HG03571 (cell line): ENCODE results near the gene KCNB1.

ENCODE experiments used
- ATAC-seq: cut with Tn5 transposase; IDR thresholded peaks from one replicate; pipeline ENCODE4 v1.9.1; 2021; ENCODE audit not compliant: unreplicated experiment

KCNB1 gene

GRCh38 chr20:49482621-49483017 lies at the start of gene KCNB1:
KCNB1 (minus strand) TSS chr20:49482668; CDS start chr20:49482480, 188 bp downstream.
- ATAC-seq: no peak

DNA sequence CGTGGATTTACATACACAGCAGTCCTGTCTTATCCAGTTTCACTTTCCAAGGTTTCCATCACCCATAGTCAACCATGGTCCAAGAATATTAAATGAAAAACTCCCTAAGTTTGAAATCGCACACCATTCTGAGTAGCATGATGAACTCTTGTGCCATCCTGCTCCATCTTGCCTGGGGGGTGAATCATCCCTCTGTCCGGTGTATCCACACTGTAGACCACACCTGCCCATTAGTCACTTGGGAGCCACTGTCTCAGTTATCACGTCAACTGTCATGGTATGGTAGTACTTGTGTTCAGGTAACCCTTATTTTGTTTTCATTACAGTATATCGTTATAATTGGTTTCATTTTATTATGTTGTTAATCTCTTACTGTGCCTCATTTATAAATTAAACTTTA lies 47.0 kb upstream of the KCNB1 start:
- no peak for ATAC-seq

GRCh38 chr20:49526568-49526967 lies 44.1 kb upstream of the KCNB1 start:
- ATAC-seq: no peak

- no peak for ATAC-seq
Measured at GRCh38 chr20:49526056-49526455, 43.6 kb upstream of the KCNB1 start.

- no peak for ATAC-seq
Measured at GRCh38 chr20:49523767-49524360, 41.4 kb upstream of the KCNB1 start.

- no peak for ATAC-seq
Measured at GRCh38 chr20:49521356-49521755, 38.9 kb upstream of the KCNB1 start.

GRCh38 chr20:49519777-49520359 lies 37.4 kb upstream of the KCNB1 start:
- ATAC-seq: no peak

GRCh38 chr20:49519212-49519712 lies 36.8 kb upstream of the KCNB1 start:
- ATAC-seq: no peak

- no peak for ATAC-seq
Measured at GRCh38 chr20:49518576-49518975, 36.1 kb upstream of the KCNB1 start.

GRCh38 chr20:49517805-49518100 lies 35.3 kb upstream of the KCNB1 start:
- ATAC-seq: no peak

DNA sequence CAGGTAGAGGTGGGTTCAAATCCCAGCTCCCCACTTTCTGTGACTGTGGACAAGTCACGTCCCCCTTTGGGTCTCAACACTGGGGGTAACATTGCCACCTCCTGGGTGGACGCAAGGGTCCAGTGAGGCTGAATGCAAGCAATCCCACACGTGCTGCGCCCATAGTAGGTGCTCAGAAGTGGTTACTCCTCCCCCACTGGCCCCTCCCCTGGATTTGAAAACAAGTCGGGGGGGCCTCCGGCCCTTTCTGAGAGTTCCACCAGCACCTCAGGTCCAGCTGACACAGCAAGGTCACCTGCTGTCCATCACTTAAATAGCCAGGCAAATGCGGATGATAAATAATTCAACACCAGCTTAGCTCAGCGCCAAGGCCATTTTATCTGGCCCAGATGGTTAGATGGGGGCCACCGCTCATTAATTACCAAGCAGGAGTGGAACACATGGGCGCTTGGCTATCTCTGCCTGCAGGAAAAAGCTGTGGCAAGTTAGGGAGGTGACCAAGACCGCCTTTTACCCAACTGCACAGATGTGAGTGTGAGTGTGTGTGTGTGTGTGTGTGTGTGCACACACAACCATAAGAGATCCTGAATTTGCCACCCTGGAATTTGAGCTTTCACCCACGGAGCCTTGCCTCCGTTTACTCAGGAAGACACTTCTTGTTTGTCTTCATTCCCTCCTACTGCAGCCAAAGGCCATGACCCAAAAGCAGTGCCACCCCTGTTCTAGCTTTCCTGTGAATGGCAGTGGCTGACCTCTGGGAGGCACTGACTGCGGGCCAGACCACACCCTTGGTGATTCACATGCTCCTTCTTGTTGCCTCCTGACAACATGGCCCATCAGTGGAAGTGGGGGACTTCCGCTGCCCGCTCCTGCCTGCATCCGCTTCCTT lies 34.7 kb upstream of the KCNB1 start:
- ATAC-seq: no peak

DNA sequence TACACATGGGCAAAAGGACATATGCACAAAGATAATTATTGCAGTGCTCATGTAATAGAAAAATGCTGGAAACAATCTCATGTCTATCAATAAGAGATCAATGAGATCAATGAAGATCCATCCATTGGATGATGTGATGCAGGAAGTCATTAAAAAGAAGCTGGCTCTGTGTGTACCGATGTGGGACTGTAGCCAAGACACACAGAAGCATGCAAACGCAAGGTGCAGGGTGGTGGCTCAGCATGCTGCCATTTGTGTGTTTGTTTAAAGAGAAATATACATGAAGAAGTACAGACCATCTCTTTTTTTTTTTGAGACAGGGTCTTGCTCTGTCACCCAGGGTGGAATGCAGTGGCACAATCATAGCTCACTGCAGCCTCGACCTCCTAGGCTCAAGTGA lies 33.1 kb upstream of the KCNB1 start:
- ATAC-seq: no peak

GRCh38 chr20:49513517-49513916 lies 31.0 kb upstream of the KCNB1 start:
- no peak for ATAC-seq

DNA sequence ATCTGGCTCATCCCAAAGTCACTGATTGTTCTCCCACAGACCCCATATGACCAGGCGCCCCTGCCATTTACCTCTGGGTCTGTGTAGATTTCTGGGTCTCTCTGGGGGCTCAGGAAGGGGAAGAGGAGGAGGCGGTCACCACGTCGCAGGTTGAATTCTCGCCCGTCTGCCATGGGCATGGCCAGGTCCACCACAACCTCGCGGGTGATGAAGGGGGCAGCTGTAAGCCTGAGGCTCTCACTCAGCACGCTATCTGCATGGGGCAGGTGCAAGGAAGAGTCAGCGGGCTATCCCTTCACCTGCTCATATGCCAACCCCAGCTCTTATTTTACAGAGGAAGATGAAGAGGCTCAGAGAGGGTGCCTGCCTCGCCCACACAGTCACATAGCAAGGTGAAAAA lies 30.5 kb upstream of the KCNB1 start:
- ATAC-seq: no peak

DNA sequence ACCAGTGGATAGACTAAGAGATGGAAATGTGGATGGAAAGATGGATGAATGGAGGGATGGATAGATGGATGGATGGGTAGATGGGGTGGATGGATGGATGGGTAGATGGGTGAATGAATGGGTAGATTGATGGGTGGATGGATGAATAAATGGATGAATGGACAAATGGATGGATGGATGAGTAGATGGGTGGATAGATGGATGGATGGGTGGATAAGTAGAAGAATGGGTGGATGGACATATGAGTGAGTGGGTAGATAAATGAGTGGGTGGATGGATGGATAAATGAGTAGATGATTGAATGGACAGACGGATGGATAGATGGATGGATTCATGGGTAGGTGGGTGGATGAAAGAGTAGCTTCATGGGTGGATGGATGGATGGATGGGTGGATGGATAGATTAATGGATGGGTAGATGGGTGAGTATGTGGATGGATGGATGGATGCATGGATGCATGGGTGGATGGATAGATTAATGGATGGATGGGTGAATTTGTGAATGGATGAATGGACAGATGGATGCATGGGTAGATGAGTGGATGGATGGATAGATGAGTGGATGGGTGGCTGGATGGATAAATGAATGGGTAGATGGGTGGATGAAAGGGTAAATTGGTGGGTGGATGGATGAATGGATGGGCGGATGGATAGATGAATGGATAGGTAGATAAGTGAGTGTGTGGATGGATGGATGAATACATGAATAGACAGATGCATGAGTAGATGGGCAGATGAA lies 29.5 kb upstream of the KCNB1 start:
- ATAC-seq: no peak

GRCh38 chr20:49510562-49511122 lies 28.2 kb upstream of the KCNB1 start:
- no peak for ATAC-seq

- no peak for ATAC-seq
Measured at GRCh38 chr20:49508435-49509199, 26.1 kb upstream of the KCNB1 start.

DNA sequence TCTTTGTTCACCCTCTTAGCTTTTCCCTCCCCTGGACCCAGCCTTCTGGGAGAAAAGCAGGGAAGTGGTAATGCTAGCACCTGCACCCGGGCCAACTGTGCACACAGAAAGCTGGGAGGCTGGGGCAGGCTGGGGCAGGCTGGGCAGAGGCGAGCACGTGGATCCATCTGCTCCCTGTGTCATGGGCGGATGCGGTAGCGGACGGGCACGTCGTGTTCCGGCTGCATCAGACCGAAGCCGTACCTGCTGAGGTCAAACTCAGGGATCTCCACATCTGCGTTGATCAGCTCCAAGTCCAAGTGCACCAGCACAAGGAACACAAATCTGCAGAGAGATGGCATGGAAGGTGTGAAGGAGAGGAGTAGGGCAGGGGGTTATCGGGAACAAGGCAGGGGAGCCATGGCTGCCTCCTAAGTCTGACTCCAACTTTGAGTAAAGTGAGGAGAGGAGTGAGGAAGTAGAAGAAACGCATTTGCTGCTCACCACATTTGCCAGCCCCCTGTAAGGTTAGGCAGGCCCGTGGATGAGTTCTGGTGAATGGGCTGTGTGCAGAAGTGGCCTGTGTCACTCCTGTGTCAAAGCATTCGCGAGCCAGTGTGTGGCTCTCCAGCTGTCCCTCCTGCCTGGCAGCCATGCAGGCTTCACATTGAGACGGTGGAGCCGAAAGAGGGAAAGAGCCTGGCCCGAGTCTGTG lies 25.4 kb upstream of the KCNB1 start:
- no peak for ATAC-seq

DNA sequence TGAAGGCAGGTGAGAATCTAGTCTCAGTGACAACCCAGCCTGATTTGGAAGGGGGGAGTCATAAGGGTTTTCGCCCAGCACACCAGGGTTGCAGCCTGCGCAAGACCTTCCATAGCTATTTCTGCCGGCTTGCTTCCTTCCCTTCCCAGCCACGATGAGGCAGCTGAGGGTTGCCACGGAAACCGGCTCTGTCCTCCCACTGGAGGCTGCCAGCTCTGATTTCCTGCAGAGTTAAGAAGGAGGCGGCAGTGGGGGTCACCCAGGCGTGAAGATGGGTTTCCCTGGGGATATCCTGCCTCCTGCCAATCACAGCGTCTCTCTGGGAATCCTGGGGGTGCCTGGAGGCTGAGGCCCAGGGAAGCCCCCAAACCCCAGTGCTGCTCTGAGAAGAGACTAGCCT lies 23.1 kb upstream of the KCNB1 start:
- ATAC-seq: no peak

DNA sequence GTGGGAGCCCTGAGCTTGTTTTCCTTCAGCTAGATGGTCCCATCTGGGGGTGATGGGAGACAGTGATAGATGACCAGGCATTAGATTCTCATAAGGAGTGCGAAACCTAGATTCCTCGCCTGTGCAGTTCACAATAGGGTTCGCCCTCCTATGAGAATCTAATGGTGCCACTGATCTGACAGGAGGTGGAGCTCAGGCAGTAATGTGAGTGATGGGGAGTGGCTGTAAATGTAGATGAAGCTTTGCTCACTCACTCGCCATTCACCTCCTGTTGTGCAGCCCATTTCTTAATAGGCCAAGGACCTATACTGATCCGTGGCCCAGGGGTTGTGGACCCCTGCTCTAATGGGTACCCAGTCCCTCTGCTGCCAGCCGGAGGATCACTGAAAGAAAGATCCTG lies 20.7 kb upstream of the KCNB1 start:
- ATAC-seq: no peak
